ENCODE results near the gene TDRD3. TPM values are rescaled to one million over a fixed set of nuclear protein-coding genes. Genes with fewer than 3 reads are reported as not detected.

The TDRD3 gene
- total RNA-seq, 1 donor from 2014 or later = 10.7 TPM

GRCh38 chr13:60491531-60491930, 94.5 kb downstream of the TDRD3 start:
- Histone ChIP-seq H4K20me1 (ENCODE audit: insufficient read depth, low read length) (no peaks in the 10 kb centered on the region), H3K9ac (ENCODE audit: low read length) (no peak overlapping the region), H3K27ac (ENCODE audit: low read depth, low read length) (no peak overlapping the region), H3K36me3 (ENCODE audit: insufficient read depth, low read length) (peaks cover 3% of the 10 kb centered on the region), H3K4me3 (ENCODE audit: insufficient read depth, low read depth, low read length) (no peak overlapping the region), H3K4me1 (ENCODE audit: insufficient read depth, low read length) (no peaks in the 10 kb centered on the region), H3K27me3 (ENCODE audit: insufficient read depth, low read length) (no peaks in the 10 kb centered on the region), H3K79me2 (ENCODE audit: insufficient read depth, low read length) (no peaks in the 10 kb centered on the region), H3K9me3 (ENCODE audit: insufficient read depth, low read depth, low read length) (peaks cover 5% of the 10 kb centered on the region), H2AFZ (ENCODE audit: low read depth, low read length) (no peak overlapping the region), H3K4me2 (ENCODE audit: low read length) (no peak overlapping the region)
- no peaks in the 10 kb centered on the region for H3K9me3 Mint-ChIP-seq (ENCODE audit: unreplicated experiment)
- H3K27ac Mint-ChIP-seq (ENCODE audit: unreplicated experiment) = no peak overlapping the region
- H3K4me1 Mint-ChIP-seq (ENCODE audit: low read depth, unreplicated experiment) = no peaks in the 10 kb centered on the region
- peaks cover 12% of the 10 kb centered on the region for H3K36me3 Mint-ChIP-seq (ENCODE audit: low read depth, unreplicated experiment)
- H3K4me3 Mint-ChIP-seq (ENCODE audit: unreplicated experiment) = no peak overlapping the region
- TF ChIP-seq CTCF (IDR thresholded peaks at IDR 0.05; ENCODE audit: insufficient read depth, low read depth, low read length) (no peak), EZH2 (IDR thresholded peaks at IDR 0.05; ENCODE audit: insufficient read depth, low read length) (no peak)
- no peak for DNase-seq (ENCODE audit: low read depth)
- no peak for FAIRE-seq
- H3K27me3 Mint-ChIP-seq (ENCODE audit: low read depth, unreplicated experiment) = no peaks in the 10 kb centered on the region

DNA sequence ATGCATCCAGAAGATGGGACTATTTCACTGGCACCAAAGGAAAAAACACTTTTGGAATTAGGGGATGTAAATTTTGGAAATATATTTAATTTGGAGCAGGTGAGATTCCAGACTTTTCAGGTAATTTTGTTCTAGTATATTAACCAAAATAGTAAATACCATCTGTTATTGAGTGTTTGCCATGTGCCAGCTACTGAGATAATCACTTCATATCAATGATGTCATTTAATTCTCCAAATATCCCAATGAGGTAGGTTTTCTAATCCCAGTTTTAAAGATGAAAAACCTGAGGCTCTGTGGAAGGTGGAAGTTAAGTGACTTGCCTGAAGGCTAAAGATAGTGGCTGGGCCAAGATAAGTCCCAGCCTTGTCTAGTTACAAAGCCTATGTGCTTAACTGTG, 95.2 kb downstream of the TDRD3 start:
- H3K4me2 ChIP-seq (ENCODE audit: low read length) = no peak overlapping the region
- H3K9ac ChIP-seq (ENCODE audit: low read length) = no peak overlapping the region
- H4K20me1 ChIP-seq (ENCODE audit: insufficient read depth, low read length) = no peaks in the 10 kb centered on the region
- no peak overlapping the region for H3K27ac ChIP-seq (ENCODE audit: low read depth, low read length)
- H3K36me3 Mint-ChIP-seq (ENCODE audit: low read depth, unreplicated experiment) = peaks cover 15% of the 10 kb centered on the region
- peaks cover 3% of the 10 kb centered on the region for H3K9me3 Mint-ChIP-seq (ENCODE audit: unreplicated experiment)
- no peaks in the 10 kb centered on the region for H3K27me3 ChIP-seq (ENCODE audit: insufficient read depth, low read length)
- H3K27ac Mint-ChIP-seq (ENCODE audit: unreplicated experiment) = no peak overlapping the region
- TF ChIP-seq EZH2 (IDR thresholded peaks at IDR 0.05; ENCODE audit: insufficient read depth, low read length) (no peak), CTCF (IDR thresholded peaks at IDR 0.05; ENCODE audit: insufficient read depth, low read depth, low read length) (no peak)
- H3K79me2 ChIP-seq (ENCODE audit: insufficient read depth, low read length) = no peaks in the 10 kb centered on the region
- no peaks in the 10 kb centered on the region for H3K27me3 Mint-ChIP-seq (ENCODE audit: low read depth, unreplicated experiment)
- FAIRE-seq (no peak), DNase-seq (ENCODE audit: low read depth) (no peak)
- no peaks in the 10 kb centered on the region for H3K4me1 ChIP-seq (ENCODE audit: insufficient read depth, low read length)
- H3K4me3 ChIP-seq (ENCODE audit: insufficient read depth, low read depth, low read length) = no peak overlapping the region
- no peak overlapping the region for H2AFZ ChIP-seq (ENCODE audit: low read depth, low read length)
- peaks cover 8% of the 10 kb centered on the region for H3K9me3 ChIP-seq (ENCODE audit: insufficient read depth, low read depth, low read length)
- H3K36me3 ChIP-seq (ENCODE audit: insufficient read depth, low read length) = peaks cover 3% of the 10 kb centered on the region
- H3K4me3 Mint-ChIP-seq (ENCODE audit: unreplicated experiment) = no peak overlapping the region
- no peaks in the 10 kb centered on the region for H3K4me1 Mint-ChIP-seq (ENCODE audit: low read depth, unreplicated experiment)

DNA sequence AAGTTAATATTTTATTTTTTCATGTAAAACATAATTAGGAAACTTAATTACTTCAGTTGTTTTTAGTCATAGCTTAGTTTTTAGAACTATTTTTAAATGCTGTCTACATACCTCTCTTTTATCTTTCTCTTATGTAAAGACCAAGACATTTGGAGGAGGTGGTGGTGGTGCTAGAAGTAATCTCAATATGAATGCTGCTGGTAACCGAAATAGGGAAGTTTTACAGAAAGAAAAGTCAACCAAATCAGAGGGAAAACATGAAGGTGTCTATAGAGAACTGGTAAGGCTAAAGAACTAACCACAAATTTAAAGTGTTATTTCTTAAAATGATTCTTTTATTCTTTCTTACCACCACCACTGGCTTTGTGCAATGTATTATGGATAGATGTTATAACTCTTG, 97.3 kb downstream of the TDRD3 start:
- H3K27me3 ChIP-seq (ENCODE audit: insufficient read depth, low read length) = no peaks in the 10 kb centered on the region
- H3K27ac ChIP-seq (ENCODE audit: low read depth, low read length) = no peak overlapping the region
- TF ChIP-seq CTCF (IDR thresholded peaks at IDR 0.05; ENCODE audit: insufficient read depth, low read depth, low read length) = no peak
- no peak for TF ChIP-seq EZH2 (IDR thresholded peaks at IDR 0.05; ENCODE audit: insufficient read depth, low read length)
- FAIRE-seq = no peak
- H3K4me1 ChIP-seq (ENCODE audit: insufficient read depth, low read length) = no peaks in the 10 kb centered on the region
- Mint-ChIP-seq H3K27ac (ENCODE audit: unreplicated experiment) (no peak overlapping the region), H3K27me3 (ENCODE audit: low read depth, unreplicated experiment) (no peaks in the 10 kb centered on the region), H3K4me3 (ENCODE audit: unreplicated experiment) (no peak overlapping the region), H3K4me1 (ENCODE audit: low read depth, unreplicated experiment) (no peaks in the 10 kb centered on the region), H3K9me3 (ENCODE audit: unreplicated experiment) (peaks cover 6% of the 10 kb centered on the region), H3K36me3 (ENCODE audit: low read depth, unreplicated experiment) (peaks cover 14% of the 10 kb centered on the region)
- peaks cover 3% of the 10 kb centered on the region for H3K36me3 ChIP-seq (ENCODE audit: insufficient read depth, low read length)
- DNase-seq (ENCODE audit: low read depth) = no peak
- H3K79me2 ChIP-seq (ENCODE audit: insufficient read depth, low read length) = no peaks in the 10 kb centered on the region
- no peaks in the 10 kb centered on the region for H4K20me1 ChIP-seq (ENCODE audit: insufficient read depth, low read length)
- H3K9me3 ChIP-seq (ENCODE audit: insufficient read depth, low read depth, low read length) = peaks cover 3% of the 10 kb centered on the region
- H3K9ac ChIP-seq (ENCODE audit: low read length) = no peak overlapping the region
- H3K4me2 ChIP-seq (ENCODE audit: low read length) = no peak overlapping the region
- no peak overlapping the region for H2AFZ ChIP-seq (ENCODE audit: low read depth, low read length)
- no peak overlapping the region for H3K4me3 ChIP-seq (ENCODE audit: insufficient read depth, low read depth, low read length)
